WTC11 (cell line): ENCODE data around the gene FGD5. TPM values are rescaled to one million over a fixed set of nuclear protein-coding genes. Genes with fewer than 3 reads are reported as not detected.

ENCODE experiments used
- ATAC-seq: fragments of 200-7000 bp; cut with Tn5 transposase; 2 replicates; pipeline ENCODE4 v1.10.0; 2021; ENCODE audit warnings: mild to moderate bottlenecking, moderate library complexity
- CTCF ChIA-PET: fragments of 300-600 bp; sonication (Branson Sonifier 250); formaldehyde crosslinking; loops from one replicate; lab custom pipeline; 2021; ENCODE audit warnings: antibody characterized with exemption; lab: Charles Lee
- POLR2A ChIA-PET: fragments of 350-600 bp; sonication (Branson Sonifier 250); formaldehyde crosslinking; loops from one replicate; lab custom pipeline; 2021; ENCODE audit warnings: antibody characterized with exemption; lab: Charles Lee
- DNase-seq: peaks from one replicate; pipeline ENCODE4 v3.0.0; 2021; ENCODE audit warnings: low spot score
- H3K27ac Mint-ChIP-seq: 2 replicates; pipeline ENCODE4 v1.8.0; 2021; ENCODE audit warnings: mixed read lengths
- H3K27me3 Mint-ChIP-seq: 2 replicates; pipeline ENCODE4 v1.8.0; 2021; ENCODE audit warnings: low read depth, mild to moderate bottlenecking, moderate library complexity, mixed read lengths
- H3K36me3 Mint-ChIP-seq: 2 replicates; pipeline ENCODE4 v1.8.0; 2021; ENCODE audit warnings: mixed read lengths
- H3K4me1 Mint-ChIP-seq: 2 replicates; pipeline ENCODE4 v1.8.0; 2022; ENCODE audit warnings: mixed read lengths
- H3K4me3 Mint-ChIP-seq: 2 replicates; pipeline ENCODE4 v1.8.0; 2021; ENCODE audit warnings: mild to moderate bottlenecking, moderate library complexity, mixed read lengths
- H3K9me3 Mint-ChIP-seq: 2 replicates; pipeline ENCODE4 v1.8.0; 2021; ENCODE audit warnings: mixed read lengths
- JAZF1 ChIP-seq: fragments of 250-450 bp; sonication (Bioruptor Pico); IDR thresholded peaks from 2 replicates; pipeline ENCODE4 v1.9.0; 2021; ENCODE audit warnings: moderate library complexity, mild to moderate bottlenecking, inconsistent platforms
- NFATC4 ChIP-seq: fragments of 250-450 bp; sonication (Bioruptor Pico); IDR thresholded peaks from 2 replicates; pipeline ENCODE4 v1.9.0; 2021; ENCODE audit warnings: mild to moderate bottlenecking
- NFE2L1 ChIP-seq: sonication (generic); formaldehyde crosslinking; IDR thresholded peaks from 2 replicates; pipeline ENCODE4 v1.8.1; 2023; ENCODE audit warnings: missing genetic modification reagents
- NFYB ChIP-seq: sonication (generic); formaldehyde crosslinking; conservative IDR thresholded peaks from 2 replicates; pipeline ENCODE4 v1.8.0; 2022; ENCODE audit warnings: low read depth, missing genetic modification reagents
- OVOL2 ChIP-seq: fragments of 250-450 bp; sonication (Bioruptor Pico); IDR thresholded peaks from 2 replicates; pipeline ENCODE4 v1.9.0; 2021; ENCODE audit warnings: mild to moderate bottlenecking, borderline replicate concordance
- PRRX2 ChIP-seq: fragments of 250-450 bp; sonication (Bioruptor Pico); IDR thresholded peaks from 2 replicates; pipeline ENCODE4 v1.8.0; 2021; ENCODE audit warnings: mild to moderate bottlenecking
- SP1 ChIP-seq: sonication (generic); formaldehyde crosslinking; conservative IDR thresholded peaks from 2 replicates; pipeline ENCODE4 v1.8.1; 2022; ENCODE audit warnings: missing genetic modification reagents
- TCF7 ChIP-seq: sonication (generic); formaldehyde crosslinking; IDR thresholded peaks from 2 replicates; pipeline ENCODE4 v1.8.0; 2022; ENCODE audit warnings: mild to moderate bottlenecking, low read depth, missing genetic modification reagents, moderate library complexity
- TEAD1 ChIP-seq: sonication (generic); formaldehyde crosslinking; IDR thresholded peaks from 2 replicates; pipeline ENCODE4 v1.8.0; 2022; ENCODE audit warnings: mild to moderate bottlenecking, missing genetic modification reagents
- TEAD4 ChIP-seq: sonication (generic); formaldehyde crosslinking; IDR thresholded peaks from 2 replicates; pipeline ENCODE4 v1.8.0; 2022; ENCODE audit warnings: mild to moderate bottlenecking, missing genetic modification reagents
- TP53 ChIP-seq: sonication (generic); formaldehyde crosslinking; IDR thresholded peaks from 2 replicates; pipeline ENCODE4 v1.8.1; 2023; ENCODE audit warnings: mild to moderate bottlenecking, missing genetic modification reagents
- ZNF416 ChIP-seq: fragments of 250-450 bp; sonication (Bioruptor Pico); IDR thresholded peaks from 2 replicates; pipeline ENCODE4 v1.9.0; 2021; ENCODE audit warnings: mild to moderate bottlenecking, inconsistent platforms
- ZNF423 ChIP-seq: fragments of 250-450 bp; sonication (Bioruptor Pico); IDR thresholded peaks from 2 replicates; pipeline ENCODE4 v2.1.2; 2022; ENCODE audit warnings: mild to moderate bottlenecking, moderate library complexity
- ZNF671 ChIP-seq: fragments of 250-450 bp; sonication (Bioruptor Pico); IDR thresholded peaks from 2 replicates; pipeline ENCODE4 v1.8.0; 2021; ENCODE audit warnings: mild to moderate bottlenecking
- total RNA-seq: library from RNA; stranded (reverse); gene quantifications from 3 replicates; pipeline ENCODE4 v1.2.3, GENCODE V29; 2021
- TF ChIP-seq, protein P1 (sequence below): sonication (generic); formaldehyde crosslinking; conservative IDR thresholded peaks from 2 replicates; pipeline ENCODE4 v1.8.1; 2023; ENCODE audit warnings: mild to moderate bottlenecking, low read depth, missing genetic modification reagents, moderate library complexity
- TF ChIP-seq, protein P2 (sequence below): sonication (generic); formaldehyde crosslinking; IDR thresholded peaks from 2 replicates; pipeline ENCODE4 v1.8.1; 2022; ENCODE audit warnings: mild to moderate bottlenecking, missing genetic modification reagents, moderate library complexity, borderline replicate concordance
- TF ChIP-seq, protein P3 (sequence below): sonication (generic); formaldehyde crosslinking; IDR thresholded peaks from 2 replicates; pipeline ENCODE4 v1.8.0; 2022; ENCODE audit warnings: mild to moderate bottlenecking, missing genetic modification reagents
- TF ChIP-seq, protein P4 (sequence below): fragments of 250-450 bp; sonication (Bioruptor Pico); conservative IDR thresholded peaks from 2 replicates; pipeline ENCODE4 v1.9.0; 2021; ENCODE audit warnings: mild to moderate bottlenecking
- TF ChIP-seq, protein P5 (sequence below): sonication (generic); formaldehyde crosslinking; IDR thresholded peaks from 2 replicates; pipeline ENCODE4 v1.8.1; 2022; ENCODE audit warnings: mild to moderate bottlenecking, moderate library complexity, missing genetic modification reagents
- TF ChIP-seq, protein P6 (sequence below): sonication (generic); formaldehyde crosslinking; IDR thresholded peaks from 2 replicates; pipeline ENCODE4 v1.8.0; 2022; ENCODE audit warnings: missing genetic modification reagents

Gene FGD5
- total RNA-seq, 1 experiment from 2014 or later, result 18.3 TPM

DNA sequence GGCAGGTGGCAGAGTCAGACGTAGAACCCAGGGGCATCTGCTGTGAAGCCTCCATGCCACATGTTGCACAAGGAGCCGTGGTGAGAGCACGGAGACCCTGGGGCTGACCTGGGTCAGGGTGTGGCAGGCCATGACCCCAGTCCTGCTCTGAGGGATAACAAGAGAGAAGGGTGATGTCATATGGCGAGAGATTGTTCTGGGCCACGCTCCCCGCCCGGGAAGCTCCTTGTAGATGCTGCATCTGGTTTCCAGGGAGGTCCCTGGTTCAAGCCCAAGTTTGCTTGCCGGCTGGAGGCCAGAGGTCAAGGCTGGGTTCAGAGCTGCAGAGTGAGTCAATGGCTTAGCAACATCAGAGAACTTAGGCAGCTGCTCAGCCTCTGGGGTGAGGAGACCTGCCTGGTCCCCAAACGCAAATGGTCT is 17.3 kb downstream of the FGD5 start:
- ATAC-seq, result no peak
- Mint-ChIP-seq H3K27ac (no peak overlapping the region), H3K9me3 (no peaks in the 10 kb centered on the region), H3K36me3 (no peaks in the 10 kb centered on the region), H3K27me3 (no peaks in the 10 kb centered on the region), H3K4me1 (peaks cover 31% of the 10 kb centered on the region), H3K4me3 (no peak overlapping the region)
- POLR2A ChIA-PET, result no interaction called here
- CTCF ChIA-PET, result no interaction called here
- no peak for TF ChIP-seq TEAD1 (CRISPR knock-in tag)
- TF ChIP-seq ZNF423 (CRISPR knock-in tag), result no peak
- no peak for TF ChIP-seq TCF7
- no peak for TF ChIP-seq NFYB
- TF ChIP-seq, protein P1, sequence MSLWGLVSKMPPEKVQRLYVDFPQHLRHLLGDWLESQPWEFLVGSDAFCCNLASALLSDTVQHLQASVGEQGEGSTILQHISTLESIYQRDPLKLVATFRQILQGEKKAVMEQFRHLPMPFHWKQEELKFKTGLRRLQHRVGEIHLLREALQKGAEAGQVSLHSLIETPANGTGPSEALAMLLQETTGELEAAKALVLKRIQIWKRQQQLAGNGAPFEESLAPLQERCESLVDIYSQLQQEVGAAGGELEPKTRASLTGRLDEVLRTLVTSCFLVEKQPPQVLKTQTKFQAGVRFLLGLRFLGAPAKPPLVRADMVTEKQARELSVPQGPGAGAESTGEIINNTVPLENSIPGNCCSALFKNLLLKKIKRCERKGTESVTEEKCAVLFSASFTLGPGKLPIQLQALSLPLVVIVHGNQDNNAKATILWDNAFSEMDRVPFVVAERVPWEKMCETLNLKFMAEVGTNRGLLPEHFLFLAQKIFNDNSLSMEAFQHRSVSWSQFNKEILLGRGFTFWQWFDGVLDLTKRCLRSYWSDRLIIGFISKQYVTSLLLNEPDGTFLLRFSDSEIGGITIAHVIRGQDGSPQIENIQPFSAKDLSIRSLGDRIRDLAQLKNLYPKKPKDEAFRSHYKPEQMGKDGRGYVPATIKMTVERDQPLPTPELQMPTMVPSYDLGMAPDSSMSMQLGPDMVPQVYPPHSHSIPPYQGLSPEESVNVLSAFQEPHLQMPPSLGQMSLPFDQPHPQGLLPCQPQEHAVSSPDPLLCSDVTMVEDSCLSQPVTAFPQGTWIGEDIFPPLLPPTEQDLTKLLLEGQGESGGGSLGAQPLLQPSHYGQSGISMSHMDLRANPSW (CRISPR knock-in tag), result no peak
- TF ChIP-seq, protein P2, sequence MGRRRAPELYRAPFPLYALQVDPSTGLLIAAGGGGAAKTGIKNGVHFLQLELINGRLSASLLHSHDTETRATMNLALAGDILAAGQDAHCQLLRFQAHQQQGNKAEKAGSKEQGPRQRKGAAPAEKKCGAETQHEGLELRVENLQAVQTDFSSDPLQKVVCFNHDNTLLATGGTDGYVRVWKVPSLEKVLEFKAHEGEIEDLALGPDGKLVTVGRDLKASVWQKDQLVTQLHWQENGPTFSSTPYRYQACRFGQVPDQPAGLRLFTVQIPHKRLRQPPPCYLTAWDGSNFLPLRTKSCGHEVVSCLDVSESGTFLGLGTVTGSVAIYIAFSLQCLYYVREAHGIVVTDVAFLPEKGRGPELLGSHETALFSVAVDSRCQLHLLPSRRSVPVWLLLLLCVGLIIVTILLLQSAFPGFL (CRISPR knock-in tag), result no peak
- TF ChIP-seq ZNF671 (CRISPR knock-in tag), result no peak
- TF ChIP-seq JAZF1, result no peak
- no peak for TF ChIP-seq SP1 (CRISPR knock-in tag)
- TF ChIP-seq PRRX2 (CRISPR knock-in tag), result no peak
- DNase-seq, result no peak

DNA sequence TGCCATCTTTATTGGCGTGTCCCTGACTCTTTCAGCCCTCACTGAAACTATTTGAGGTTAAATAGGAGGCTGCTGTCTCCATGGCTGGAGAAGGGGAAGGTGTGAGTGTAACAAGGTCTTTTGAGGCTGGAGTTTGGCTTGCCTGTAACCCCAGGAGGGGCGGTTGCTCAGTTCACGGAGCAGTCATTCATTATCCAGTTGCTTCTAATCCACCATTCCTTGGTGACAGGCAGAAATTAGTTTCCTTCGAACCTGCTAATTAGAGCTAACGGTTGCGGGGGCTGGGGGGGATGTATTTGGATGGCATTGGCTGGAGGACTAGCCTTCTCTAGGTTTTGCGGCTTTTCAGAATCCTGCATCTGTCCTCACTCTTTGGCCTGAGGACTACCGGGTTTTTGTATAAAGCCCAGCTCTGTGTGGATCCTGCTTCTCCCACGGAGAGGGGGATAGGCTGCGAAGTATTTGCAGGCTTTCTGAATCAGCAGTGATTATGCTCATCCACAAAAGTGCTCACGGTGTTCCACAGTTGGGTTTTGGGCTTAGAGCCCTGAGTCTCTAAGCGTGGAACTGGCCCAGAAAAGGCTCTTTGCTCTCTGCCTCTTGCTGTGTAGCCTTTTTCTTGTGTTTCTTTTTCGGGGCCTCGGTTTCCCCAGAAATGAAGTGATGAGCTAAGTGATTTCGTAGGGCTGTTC is 18.6 kb downstream of the FGD5 start:
- peak overlapping the region; percentile 21; the same call in 1 of the 2 replicates for H3K27ac Mint-ChIP-seq
- TF ChIP-seq, protein P3, sequence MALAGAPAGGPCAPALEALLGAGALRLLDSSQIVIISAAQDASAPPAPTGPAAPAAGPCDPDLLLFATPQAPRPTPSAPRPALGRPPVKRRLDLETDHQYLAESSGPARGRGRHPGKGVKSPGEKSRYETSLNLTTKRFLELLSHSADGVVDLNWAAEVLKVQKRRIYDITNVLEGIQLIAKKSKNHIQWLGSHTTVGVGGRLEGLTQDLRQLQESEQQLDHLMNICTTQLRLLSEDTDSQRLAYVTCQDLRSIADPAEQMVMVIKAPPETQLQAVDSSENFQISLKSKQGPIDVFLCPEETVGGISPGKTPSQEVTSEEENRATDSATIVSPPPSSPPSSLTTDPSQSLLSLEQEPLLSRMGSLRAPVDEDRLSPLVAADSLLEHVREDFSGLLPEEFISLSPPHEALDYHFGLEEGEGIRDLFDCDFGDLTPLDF (CRISPR knock-in tag), result no peak
- TF ChIP-seq JAZF1, result no peak
- H3K4me1 Mint-ChIP-seq, result peaks cover 31% of the 10 kb centered on the region
- no peak for DNase-seq
- ChIA-PET POLR2A (no interaction called here), CTCF (interaction anchor here (1.0 to 1.8 kb wide), 3 partner anchors 26 to 84 kb away, joined by 3 to 8 read pairs (median 3); no protein-coding TSS in a partner anchor)
- H3K4me3 Mint-ChIP-seq, result no peak overlapping the region
- no peaks in the 10 kb centered on the region for H3K36me3 Mint-ChIP-seq
- no peak for ATAC-seq
- H3K27me3 Mint-ChIP-seq, result no peaks in the 10 kb centered on the region
- H3K9me3 Mint-ChIP-seq, result no peaks in the 10 kb centered on the region

DNA sequence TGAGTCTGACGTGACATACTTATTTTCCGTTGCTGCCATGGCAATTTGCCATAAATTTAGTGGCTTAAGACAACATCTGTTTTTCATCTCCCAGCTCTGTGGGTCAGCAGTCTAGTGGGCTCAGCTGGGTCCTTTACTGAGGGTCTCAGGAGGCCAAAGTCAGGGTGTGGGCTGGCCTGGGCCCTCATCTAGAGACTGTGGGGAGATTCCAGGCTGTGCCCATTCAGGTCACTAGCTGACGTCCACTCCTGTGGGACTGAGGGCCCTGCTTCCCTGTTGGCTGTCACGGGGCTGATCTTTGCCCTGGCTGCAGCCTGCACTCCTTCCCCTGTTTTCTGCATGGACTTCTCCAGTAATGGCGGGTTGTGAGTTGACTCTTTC is 19.1 kb downstream of the FGD5 start:
- ATAC-seq (no peak), DNase-seq (no peak)
- Mint-ChIP-seq H3K27me3 (no peaks in the 10 kb centered on the region), H3K4me1 (peaks cover 31% of the 10 kb centered on the region), H3K4me3 (no peak overlapping the region), H3K27ac (peak overlapping the region; percentile 12; the same call in 1 of the 2 replicates), H3K9me3 (no peaks in the 10 kb centered on the region), H3K36me3 (no peaks in the 10 kb centered on the region)
- ChIA-PET CTCF (interaction anchor here (1.0 to 1.8 kb wide), 4 partner anchors 15 to 83 kb away, joined by 3 to 8 read pairs (median 6); no protein-coding TSS in a partner anchor), POLR2A (no interaction called here)
- no peak for TF ChIP-seq NFATC4
- TF ChIP-seq, protein P4, sequence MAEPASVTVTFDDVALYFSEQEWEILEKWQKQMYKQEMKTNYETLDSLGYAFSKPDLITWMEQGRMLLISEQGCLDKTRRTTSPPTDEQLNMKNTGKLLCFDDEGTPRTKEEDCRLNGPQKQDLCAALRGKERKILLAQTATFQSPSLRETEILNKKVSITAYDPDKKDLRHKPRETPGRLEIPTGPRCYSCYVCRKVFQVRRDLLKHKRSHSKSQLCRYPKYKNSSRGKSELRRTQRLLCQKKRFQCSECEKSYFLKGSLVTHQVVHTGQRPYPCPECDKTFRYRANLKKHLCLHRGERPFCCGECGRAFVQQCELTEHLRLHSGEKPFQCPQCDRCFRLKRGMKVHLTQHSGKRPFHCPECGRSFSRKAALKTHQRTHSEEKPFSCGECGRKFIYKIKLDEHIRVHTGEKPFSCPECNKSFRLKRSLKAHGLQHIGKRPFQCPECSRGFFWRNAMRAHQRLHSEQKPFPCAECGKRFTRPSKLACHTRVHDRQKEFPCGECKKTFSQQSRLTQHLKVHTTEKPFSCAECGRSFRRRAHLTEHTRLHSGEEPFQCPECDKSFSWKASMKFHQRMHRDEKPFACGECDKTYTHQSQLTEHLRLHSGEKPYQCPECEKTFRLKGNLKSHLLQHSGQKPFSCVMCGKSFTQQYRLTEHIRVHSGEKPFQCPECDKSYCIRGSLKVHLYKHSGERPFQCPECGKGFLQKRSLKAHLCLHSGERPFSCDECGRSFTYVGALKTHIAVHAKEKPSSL, result no peak
- no peak for TF ChIP-seq OVOL2 (CRISPR knock-in tag)
- TF ChIP-seq, protein P5, sequence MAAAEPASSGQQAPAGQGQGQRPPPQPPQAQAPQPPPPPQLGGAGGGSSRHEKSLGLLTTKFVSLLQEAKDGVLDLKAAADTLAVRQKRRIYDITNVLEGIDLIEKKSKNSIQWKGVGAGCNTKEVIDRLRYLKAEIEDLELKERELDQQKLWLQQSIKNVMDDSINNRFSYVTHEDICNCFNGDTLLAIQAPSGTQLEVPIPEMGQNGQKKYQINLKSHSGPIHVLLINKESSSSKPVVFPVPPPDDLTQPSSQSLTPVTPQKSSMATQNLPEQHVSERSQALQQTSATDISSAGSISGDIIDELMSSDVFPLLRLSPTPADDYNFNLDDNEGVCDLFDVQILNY (CRISPR knock-in tag), result no peak
- TF ChIP-seq TP53 (CRISPR knock-in tag), result no peak
- TF ChIP-seq TEAD4 (CRISPR knock-in tag), result no peak
- TF ChIP-seq ZNF416 (CRISPR knock-in tag), result no peak
- TF ChIP-seq NFE2L1 (CRISPR knock-in tag), result no peak
- TF ChIP-seq, protein P6, sequence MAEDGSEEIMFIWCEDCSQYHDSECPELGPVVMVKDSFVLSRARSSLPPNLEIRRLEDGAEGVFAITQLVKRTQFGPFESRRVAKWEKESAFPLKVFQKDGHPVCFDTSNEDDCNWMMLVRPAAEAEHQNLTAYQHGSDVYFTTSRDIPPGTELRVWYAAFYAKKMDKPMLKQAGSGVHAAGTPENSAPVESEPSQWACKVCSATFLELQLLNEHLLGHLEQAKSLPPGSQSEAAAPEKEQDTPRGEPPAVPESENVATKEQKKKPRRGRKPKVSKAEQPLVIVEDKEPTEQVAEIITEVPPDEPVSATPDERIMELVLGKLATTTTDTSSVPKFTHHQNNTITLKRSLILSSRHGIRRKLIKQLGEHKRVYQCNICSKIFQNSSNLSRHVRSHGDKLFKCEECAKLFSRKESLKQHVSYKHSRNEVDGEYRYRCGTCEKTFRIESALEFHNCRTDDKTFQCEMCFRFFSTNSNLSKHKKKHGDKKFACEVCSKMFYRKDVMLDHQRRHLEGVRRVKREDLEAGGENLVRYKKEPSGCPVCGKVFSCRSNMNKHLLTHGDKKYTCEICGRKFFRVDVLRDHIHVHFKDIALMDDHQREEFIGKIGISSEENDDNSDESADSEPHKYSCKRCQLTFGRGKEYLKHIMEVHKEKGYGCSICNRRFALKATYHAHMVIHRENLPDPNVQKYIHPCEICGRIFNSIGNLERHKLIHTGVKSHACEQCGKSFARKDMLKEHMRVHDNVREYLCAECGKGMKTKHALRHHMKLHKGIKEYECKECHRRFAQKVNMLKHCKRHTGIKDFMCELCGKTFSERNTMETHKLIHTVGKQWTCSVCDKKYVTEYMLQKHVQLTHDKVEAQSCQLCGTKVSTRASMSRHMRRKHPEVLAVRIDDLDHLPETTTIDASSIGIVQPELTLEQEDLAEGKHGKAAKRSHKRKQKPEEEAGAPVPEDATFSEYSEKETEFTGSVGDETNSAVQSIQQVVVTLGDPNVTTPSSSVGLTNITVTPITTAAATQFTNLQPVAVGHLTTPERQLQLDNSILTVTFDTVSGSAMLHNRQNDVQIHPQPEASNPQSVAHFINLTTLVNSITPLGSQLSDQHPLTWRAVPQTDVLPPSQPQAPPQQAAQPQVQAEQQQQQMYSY, result no peak
